Mesothelial cell of epicardium (in vitro differentiated cells): ENCODE measurements around the gene MLLT3. TPM values are rescaled to one million over a fixed set of nuclear protein-coding genes. Genes with fewer than 3 reads are reported as not detected.

Source experiments
- DNase-seq, 2 experiments: peaks; one replicate each; pipeline ENCODE4 v3.0.0; 2021; ENCODE audit warnings: low spot score in 2 of 2; ENCODE audit not compliant: unreplicated experiment in 2 of 2
- H3K27ac Mint-ChIP-seq: 2 replicates; pipeline ENCODE4 v1.8.0; 2021; ENCODE audit warnings: mixed read lengths
- H3K27me3 Mint-ChIP-seq: 2 replicates; pipeline ENCODE4 v1.8.0; 2021; ENCODE audit warnings: low read depth, mixed read lengths
- H3K36me3 Mint-ChIP-seq: 2 replicates; pipeline ENCODE4 v1.8.0; 2021; ENCODE audit warnings: mixed read lengths
- H3K4me1 Mint-ChIP-seq: 2 replicates; pipeline ENCODE4 v1.8.0; 2021; ENCODE audit warnings: mixed read lengths
- H3K4me3 Mint-ChIP-seq: 2 replicates; pipeline ENCODE4 v1.8.0; 2021; ENCODE audit warnings: mild to moderate bottlenecking, moderate library complexity, mixed read lengths
- H3K9me3 Mint-ChIP-seq: 2 replicates; pipeline ENCODE4 v1.8.0; 2021; ENCODE audit warnings: mixed read lengths
- CTCF ChIP-seq: fragments of 200-600 bp; sonication (generic); IDR thresholded peaks from one replicate; pipeline ENCODE4 v1.5.0; 2021; ENCODE audit warnings: antibody characterized with exemption; ENCODE audit not compliant: unreplicated experiment
- total RNA-seq: library from RNA; stranded (reverse); gene quantifications from 3 replicates; pipeline ENCODE4 v1.2.1, GENCODE V29; 2021

Gene MLLT3
- total RNA-seq, 1 donor from 2014 or later: 45.8 TPM

- Mint-ChIP-seq H3K36me3 (peaks cover 3% of the 10 kb centered on the region), H3K27ac (no peak overlapping the region), H3K9me3 (peaks cover 7% of the 10 kb centered on the region), H3K4me1 (peaks cover 11% of the 10 kb centered on the region), H3K4me3 (no peak overlapping the region), H3K27me3 (no peaks in the 10 kb centered on the region)
- DNase-seq: no peak
- TF ChIP-seq CTCF: no peak
These were observed 126.0 kb downstream of the MLLT3 start for GRCh38 chr9:20496328-20496727.

GRCh38 chr9:20495098-20495497, 127.2 kb downstream of the MLLT3 start:
- TF ChIP-seq CTCF: no peak
- Mint-ChIP-seq H3K4me3 (no peak overlapping the region), H3K27me3 (no peaks in the 10 kb centered on the region)

GRCh38 chr9:20494035-20494434, 128.3 kb downstream of the MLLT3 start:
- peaks cover 3% of the 10 kb centered on the region for H3K36me3 Mint-ChIP-seq
- H3K27me3 Mint-ChIP-seq: no peaks in the 10 kb centered on the region
- TF ChIP-seq CTCF: no peak
- peaks cover 14% of the 10 kb centered on the region for H3K4me1 Mint-ChIP-seq
- no peak overlapping the region for H3K4me3 Mint-ChIP-seq
- no peak overlapping the region for H3K27ac Mint-ChIP-seq
- no peak for DNase-seq
- peaks cover 4% of the 10 kb centered on the region for H3K9me3 Mint-ChIP-seq

More at GRCh38 chr9:20495098-20495497, 127.2 kb downstream of the MLLT3 start:
- no peak for DNase-seq
- Mint-ChIP-seq H3K27ac (no peak overlapping the region), H3K9me3 (peaks cover 4% of the 10 kb centered on the region), H3K4me1 (peaks cover 11% of the 10 kb centered on the region), H3K36me3 (peaks cover 3% of the 10 kb centered on the region)

- H3K4me1 Mint-ChIP-seq: peaks cover 23% of the 10 kb centered on the region
- H3K4me3 Mint-ChIP-seq: no peak overlapping the region
- no peak for DNase-seq
- TF ChIP-seq CTCF: no peak
- no peaks in the 10 kb centered on the region for H3K9me3 Mint-ChIP-seq
- no peaks in the 10 kb centered on the region for H3K27me3 Mint-ChIP-seq
- H3K36me3 Mint-ChIP-seq: no peaks in the 10 kb centered on the region
- H3K27ac Mint-ChIP-seq: no peak overlapping the region
These were observed 129.5 kb downstream of the MLLT3 start for GRCh38 chr9:20492772-20493171.

- Mint-ChIP-seq H3K4me3 (no peak overlapping the region), H3K27ac (no peak overlapping the region), H3K36me3 (no peaks in the 10 kb centered on the region), H3K4me1 (peaks cover 34% of the 10 kb centered on the region), H3K9me3 (no peaks in the 10 kb centered on the region), H3K27me3 (no peaks in the 10 kb centered on the region)
- DNase-seq: no peak
- TF ChIP-seq CTCF: no peak
These were observed 130.7 kb downstream of the MLLT3 start for GRCh38 chr9:20491612-20492011.

- Mint-ChIP-seq H3K4me1 (peaks cover 38% of the 10 kb centered on the region), H3K36me3 (no peaks in the 10 kb centered on the region), H3K4me3 (no peak overlapping the region), H3K27ac (no peak overlapping the region), H3K9me3 (no peaks in the 10 kb centered on the region), H3K27me3 (no peaks in the 10 kb centered on the region)
- TF ChIP-seq CTCF: no peak
- no peak for DNase-seq
These were observed 132.0 kb downstream of the MLLT3 start for GRCh38 chr9:20490246-20490834.
